ENCODE measurements around the gene SH3BP2. TPM values are rescaled to one million over a fixed set of nuclear protein-coding genes. Genes with fewer than 3 reads are reported as not detected.

SH3BP2 gene
- polyA plus RNA-seq, 1 donor from 2014 or later: 87.9 TPM

DNA sequence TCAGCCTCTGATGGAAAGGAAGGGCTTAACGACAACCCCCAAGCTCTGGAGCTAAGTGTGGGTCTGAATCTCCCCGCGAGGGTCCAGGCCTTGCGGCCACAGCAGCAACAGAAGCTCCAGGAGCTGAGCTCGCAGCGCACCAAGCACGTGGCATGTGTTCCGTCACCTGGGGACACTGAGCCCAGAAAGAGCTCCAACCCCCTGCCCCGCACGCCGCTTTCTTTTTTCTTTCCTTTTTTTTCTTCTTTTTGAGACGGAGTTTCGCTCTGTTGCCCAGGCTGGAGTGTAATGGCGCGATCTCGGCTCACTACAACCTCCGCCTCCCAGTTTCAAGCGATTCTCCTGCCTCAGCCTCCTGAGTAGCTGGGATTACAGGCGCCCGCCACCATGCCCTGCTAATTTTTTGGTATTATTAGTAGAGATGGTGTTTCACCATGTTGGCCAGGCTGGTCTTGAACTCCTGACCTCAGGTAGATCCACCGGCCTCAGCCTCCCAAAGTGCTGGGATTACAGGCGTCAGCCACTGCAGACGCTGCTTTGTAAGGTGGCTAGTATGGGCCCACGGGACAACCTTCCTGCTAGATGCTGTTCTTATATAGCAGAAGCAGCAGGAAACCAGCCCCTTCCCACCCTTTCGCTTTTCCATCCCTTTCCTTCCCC is 36.1 kb upstream of the SH3BP2 start:
- H3F3A ChIP-seq (ENCODE audit: insufficient read depth, low read length, poor library complexity, severe bottlenecking): no peaks in the 10 kb centered on the region
- H3K4me2 ChIP-seq (ENCODE audit: low read length): no peak overlapping the region
- H2AFZ ChIP-seq (ENCODE audit: low read depth, low read length): no peak overlapping the region
- no peaks in the 10 kb centered on the region for H3K9me2 ChIP-seq (ENCODE audit: insufficient read depth, low read length)
- H3K79me2 ChIP-seq (replicated peaks; ENCODE audit: insufficient read depth, low read length): no peaks in the 10 kb centered on the region
- no peaks in the 10 kb centered on the region for H3K36me3 ChIP-seq (ENCODE audit: insufficient read depth, low read length)
- TF ChIP-seq EP300 (conservative IDR thresholded peaks at IDR 0.05; ENCODE audit: poor library complexity, severe bottlenecking) (no peak), SMC3 (conservative IDR thresholded peaks at IDR 0.05; ENCODE audit: poor library complexity) (no peak), MXI1 (conservative IDR thresholded peaks at IDR 0.05; ENCODE audit: poor library complexity, severe bottlenecking) (no peak), POLR2AphosphoS5 (IDR thresholded peaks at IDR 0.05) (no peak), RAD21 (conservative IDR thresholded peaks at IDR 0.05) (no peak)
- TF ChIP-seq, protein P1, sequence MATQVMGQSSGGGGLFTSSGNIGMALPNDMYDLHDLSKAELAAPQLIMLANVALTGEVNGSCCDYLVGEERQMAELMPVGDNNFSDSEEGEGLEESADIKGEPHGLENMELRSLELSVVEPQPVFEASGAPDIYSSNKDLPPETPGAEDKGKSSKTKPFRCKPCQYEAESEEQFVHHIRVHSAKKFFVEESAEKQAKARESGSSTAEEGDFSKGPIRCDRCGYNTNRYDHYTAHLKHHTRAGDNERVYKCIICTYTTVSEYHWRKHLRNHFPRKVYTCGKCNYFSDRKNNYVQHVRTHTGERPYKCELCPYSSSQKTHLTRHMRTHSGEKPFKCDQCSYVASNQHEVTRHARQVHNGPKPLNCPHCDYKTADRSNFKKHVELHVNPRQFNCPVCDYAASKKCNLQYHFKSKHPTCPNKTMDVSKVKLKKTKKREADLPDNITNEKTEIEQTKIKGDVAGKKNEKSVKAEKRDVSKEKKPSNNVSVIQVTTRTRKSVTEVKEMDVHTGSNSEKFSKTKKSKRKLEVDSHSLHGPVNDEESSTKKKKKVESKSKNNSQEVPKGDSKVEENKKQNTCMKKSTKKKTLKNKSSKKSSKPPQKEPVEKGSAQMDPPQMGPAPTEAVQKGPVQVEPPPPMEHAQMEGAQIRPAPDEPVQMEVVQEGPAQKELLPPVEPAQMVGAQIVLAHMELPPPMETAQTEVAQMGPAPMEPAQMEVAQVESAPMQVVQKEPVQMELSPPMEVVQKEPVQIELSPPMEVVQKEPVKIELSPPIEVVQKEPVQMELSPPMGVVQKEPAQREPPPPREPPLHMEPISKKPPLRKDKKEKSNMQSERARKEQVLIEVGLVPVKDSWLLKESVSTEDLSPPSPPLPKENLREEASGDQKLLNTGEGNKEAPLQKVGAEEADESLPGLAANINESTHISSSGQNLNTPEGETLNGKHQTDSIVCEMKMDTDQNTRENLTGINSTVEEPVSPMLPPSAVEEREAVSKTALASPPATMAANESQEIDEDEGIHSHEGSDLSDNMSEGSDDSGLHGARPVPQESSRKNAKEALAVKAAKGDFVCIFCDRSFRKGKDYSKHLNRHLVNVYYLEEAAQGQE (IDR thresholded peaks at IDR 0.05; ENCODE audit: borderline replicate concordance): no peak
- TF ChIP-seq, protein P2, sequence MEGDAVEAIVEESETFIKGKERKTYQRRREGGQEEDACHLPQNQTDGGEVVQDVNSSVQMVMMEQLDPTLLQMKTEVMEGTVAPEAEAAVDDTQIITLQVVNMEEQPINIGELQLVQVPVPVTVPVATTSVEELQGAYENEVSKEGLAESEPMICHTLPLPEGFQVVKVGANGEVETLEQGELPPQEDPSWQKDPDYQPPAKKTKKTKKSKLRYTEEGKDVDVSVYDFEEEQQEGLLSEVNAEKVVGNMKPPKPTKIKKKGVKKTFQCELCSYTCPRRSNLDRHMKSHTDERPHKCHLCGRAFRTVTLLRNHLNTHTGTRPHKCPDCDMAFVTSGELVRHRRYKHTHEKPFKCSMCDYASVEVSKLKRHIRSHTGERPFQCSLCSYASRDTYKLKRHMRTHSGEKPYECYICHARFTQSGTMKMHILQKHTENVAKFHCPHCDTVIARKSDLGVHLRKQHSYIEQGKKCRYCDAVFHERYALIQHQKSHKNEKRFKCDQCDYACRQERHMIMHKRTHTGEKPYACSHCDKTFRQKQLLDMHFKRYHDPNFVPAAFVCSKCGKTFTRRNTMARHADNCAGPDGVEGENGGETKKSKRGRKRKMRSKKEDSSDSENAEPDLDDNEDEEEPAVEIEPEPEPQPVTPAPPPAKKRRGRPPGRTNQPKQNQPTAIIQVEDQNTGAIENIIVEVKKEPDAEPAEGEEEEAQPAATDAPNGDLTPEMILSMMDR (IDR thresholded peaks at IDR 0.05; ENCODE audit: poor library complexity, severe bottlenecking): no peak
- H4K20me1 ChIP-seq (ENCODE audit: insufficient read depth): no peaks in the 10 kb centered on the region
- no peak overlapping the region for H3K9ac ChIP-seq (ENCODE audit: low read length)
- H3K9me3 ChIP-seq (ENCODE audit: low read length): no peaks in the 10 kb centered on the region
- no peaks in the 10 kb centered on the region for H3K27me3 ChIP-seq (ENCODE audit: insufficient read depth, low read depth, low read length)
- no peak overlapping the region for H3K27ac ChIP-seq (ENCODE audit: low read length)
- H3K4me3 ChIP-seq (ENCODE audit: low read length): peak overlapping the region; percentile 53

DNA sequence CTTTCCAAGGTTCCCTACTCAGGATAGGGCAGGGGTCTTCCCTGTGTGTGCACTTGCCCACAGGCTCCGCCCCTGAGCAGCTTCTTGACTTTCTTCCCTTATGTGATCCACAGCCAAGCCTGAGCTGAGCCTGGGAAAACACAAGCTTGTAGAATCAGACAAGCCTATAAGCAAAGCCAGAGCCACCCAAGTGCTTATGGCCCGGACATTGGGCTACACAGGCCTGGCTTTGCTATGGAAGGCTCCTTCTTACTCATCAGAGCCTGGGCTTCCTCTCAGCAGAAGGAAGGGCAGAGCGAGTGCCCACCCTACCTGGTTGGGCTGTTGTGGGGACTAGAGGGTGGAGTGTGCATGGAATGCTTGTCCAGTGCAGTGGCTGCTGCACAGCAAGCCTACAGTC is 35.5 kb upstream of the SH3BP2 start:
- no peaks in the 10 kb centered on the region for H3K9me3 ChIP-seq (ENCODE audit: low read length)
- H3K9me2 ChIP-seq (ENCODE audit: insufficient read depth, low read length): no peaks in the 10 kb centered on the region
- H3F3A ChIP-seq (ENCODE audit: insufficient read depth, low read length, poor library complexity, severe bottlenecking): no peaks in the 10 kb centered on the region
- no peak overlapping the region for H3K27ac ChIP-seq (ENCODE audit: low read length)
- H3K4me3 ChIP-seq (ENCODE audit: low read length): no peak overlapping the region
- H3K27me3 ChIP-seq (ENCODE audit: insufficient read depth, low read depth, low read length): no peaks in the 10 kb centered on the region
- no peaks in the 10 kb centered on the region for H3K36me3 ChIP-seq (ENCODE audit: insufficient read depth, low read length)
- H3K79me2 ChIP-seq (replicated peaks; ENCODE audit: insufficient read depth, low read length): no peaks in the 10 kb centered on the region
- H3K4me2 ChIP-seq (ENCODE audit: low read length): no peak overlapping the region
- no peak overlapping the region for H3K9ac ChIP-seq (ENCODE audit: low read length)
- TF ChIP-seq, protein P1 (IDR thresholded peaks at IDR 0.05; ENCODE audit: borderline replicate concordance): no peak
- TF ChIP-seq POLR2AphosphoS5 (IDR thresholded peaks at IDR 0.05): no peak
- TF ChIP-seq, protein P2 (IDR thresholded peaks at IDR 0.05; ENCODE audit: poor library complexity, severe bottlenecking): no peak
- no peak for TF ChIP-seq SMC3 (conservative IDR thresholded peaks at IDR 0.05; ENCODE audit: poor library complexity)
- TF ChIP-seq EZH2 (IDR thresholded peaks at IDR 0.05; ENCODE audit: borderline replicate concordance, insufficient read depth, low read length, poor library complexity, severe bottlenecking): no peak
- no peak for TF ChIP-seq TAF1 (IDR thresholded peaks at IDR 0.05; ENCODE audit: low read depth)
- no peak for TF ChIP-seq EP300 (conservative IDR thresholded peaks at IDR 0.05; ENCODE audit: poor library complexity, severe bottlenecking)
- TF ChIP-seq MXI1 (conservative IDR thresholded peaks at IDR 0.05; ENCODE audit: poor library complexity, severe bottlenecking): no peak
- TF ChIP-seq RAD21 (conservative IDR thresholded peaks at IDR 0.05): no peak
- H4K20me1 ChIP-seq (ENCODE audit: insufficient read depth): no peaks in the 10 kb centered on the region
- no peak overlapping the region for H2AFZ ChIP-seq (ENCODE audit: low read depth, low read length)

Measured in neural cell (in vitro differentiated cells).